Left lobe of liver (tissue), 2 donors: ENCODE results near the gene CCDC110. TPM values are rescaled to one million over a fixed set of nuclear protein-coding genes. Genes with fewer than 3 reads are reported as not detected.
A peak's percentile ranks its signal among the peaks of the same experiment; 100 is the strongest.

Source experiments
- ATAC-seq: fragments of 200-7000 bp; cut with Tn5 transposase; one replicate; pipeline ENCODE4 v1.9.1; 2020; ENCODE audit warnings: mild to moderate bottlenecking, moderate library complexity
- DNase-seq: peaks from one replicate; pipeline ENCODE4 v3.0.0-alpha.2; 2020; ENCODE audit warnings: low spot score
- total RNA-seq: library from RNA; stranded (reverse); gene quantifications from one replicate; pipeline ENCODE4 v1.2.1, GENCODE V29; 2021
- donor health status: DM: no; HTN: no; CAD: no; lungs with moderate emphysema.
- donor health status: DM: no; HTN: yes; CAD: no.

The CCDC110 gene
- total RNA-seq, 1 donor from 2014 or later, result 0.30 TPM

DNA sequence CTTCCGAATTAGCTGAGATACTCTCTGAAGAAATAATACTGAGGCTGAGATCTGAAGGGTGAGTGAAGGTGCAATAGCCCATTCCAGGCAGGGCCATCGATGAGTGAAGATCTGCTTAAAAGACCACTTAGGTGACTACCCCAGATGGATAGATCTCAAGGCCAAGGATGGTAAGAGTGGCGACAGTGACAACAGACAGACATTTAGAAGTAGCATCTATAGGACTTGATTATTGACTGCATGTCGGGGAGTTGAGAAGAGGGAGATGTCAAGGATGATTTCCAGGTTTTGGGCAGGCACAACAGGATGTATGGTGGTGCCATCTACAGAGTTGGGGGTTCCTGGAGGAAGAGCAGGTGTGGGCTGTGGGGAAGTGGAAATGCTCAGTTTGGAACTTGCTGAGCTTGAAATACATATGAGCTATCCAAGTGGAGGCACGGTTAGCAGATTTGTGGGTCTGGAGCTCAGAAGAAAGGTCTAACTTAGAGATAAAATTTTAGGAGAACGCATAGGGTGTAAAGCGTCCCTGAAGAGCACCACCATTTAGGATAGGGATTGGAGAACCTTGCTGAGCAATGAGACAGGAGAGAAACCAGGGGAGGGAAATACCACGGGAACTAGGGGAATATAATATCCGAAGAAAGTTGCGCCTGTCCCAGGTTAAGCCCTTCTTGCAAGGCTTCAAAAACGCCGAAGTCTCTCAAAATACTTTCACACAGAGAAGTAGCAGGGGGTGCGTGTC is 46.5 kb downstream of the CCDC110 start:
- ATAC-seq (peak; percentile 54), DNase-seq (no peak)

DNA sequence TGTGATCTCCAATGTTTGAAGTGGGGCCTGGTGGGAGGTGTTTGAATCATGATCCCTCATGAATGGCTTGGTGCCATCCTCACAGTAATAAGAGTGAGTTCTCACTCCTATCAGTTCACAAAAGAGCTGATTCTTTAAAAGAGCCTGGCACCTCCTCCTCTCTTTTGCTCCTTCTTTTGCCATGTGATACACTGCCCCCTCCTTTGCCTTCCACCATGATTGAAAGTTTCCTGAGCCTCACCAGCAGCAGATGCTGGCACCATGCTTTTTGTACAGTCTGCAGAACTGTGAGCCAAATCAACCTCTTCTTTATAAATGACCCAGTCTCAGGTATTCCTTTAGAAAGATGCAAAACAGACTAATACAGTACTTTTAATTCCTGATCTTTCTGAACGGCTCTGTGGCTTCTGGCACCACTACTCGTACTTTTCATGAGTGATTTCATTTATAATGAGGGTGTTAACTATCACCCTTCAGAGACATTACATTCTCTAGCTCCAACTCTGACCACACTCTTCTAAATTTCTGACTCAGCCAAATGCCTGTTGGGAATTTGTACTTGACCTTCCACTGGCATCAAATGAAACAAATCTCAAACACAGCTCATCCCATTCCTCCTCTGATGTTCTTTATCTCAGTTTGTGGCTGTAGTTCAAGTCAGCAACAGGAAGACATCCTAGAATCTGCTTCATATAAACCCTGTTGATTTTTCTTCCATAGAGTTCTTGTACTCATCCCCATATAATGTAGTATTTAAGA is 50.0 kb downstream of the CCDC110 start:
- no peak for ATAC-seq
- no peak for DNase-seq

DNA sequence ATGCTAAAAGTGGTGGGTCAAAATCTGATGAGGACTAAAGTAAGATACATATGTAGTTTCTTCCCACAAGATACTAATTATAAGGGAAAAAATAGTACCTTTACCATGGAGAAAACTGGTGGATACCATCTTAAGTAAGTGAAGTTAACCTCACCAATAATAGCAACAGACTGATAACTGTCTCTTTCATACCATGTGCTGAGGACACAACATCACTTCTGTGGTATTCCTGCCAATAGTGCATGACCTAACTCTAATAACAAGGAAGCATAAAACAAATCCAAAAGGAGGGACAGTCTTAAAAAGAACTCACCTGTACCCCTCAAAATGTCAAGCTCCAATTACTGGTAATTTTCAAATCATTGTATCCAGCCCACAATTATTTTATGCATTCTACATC is 54.6 kb downstream of the CCDC110 start:
- DNase-seq, result no peak
- no peak for ATAC-seq

DNA sequence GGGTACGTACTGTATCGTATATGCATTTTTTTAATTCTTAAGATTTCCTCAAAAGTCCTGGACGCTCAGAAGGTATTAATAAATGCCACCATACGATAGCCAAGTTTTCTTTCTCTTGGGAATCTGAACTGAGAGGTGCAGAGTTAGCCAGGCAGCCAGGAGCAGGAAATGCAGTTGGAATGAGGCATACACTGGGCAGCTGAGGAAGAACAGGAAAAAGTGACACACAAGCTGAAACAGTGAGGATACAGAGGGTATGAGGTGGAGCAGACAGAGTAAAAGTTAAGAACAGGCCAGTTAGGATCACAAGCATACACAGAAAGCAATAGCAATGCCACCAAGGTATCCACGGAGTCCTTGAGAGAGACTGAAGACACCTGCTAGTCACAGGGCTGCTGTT is 59.1 kb downstream of the CCDC110 start:
- DNase-seq (no peak), ATAC-seq (no peak)

- DNase-seq, result no peak
- peak; percentile 21 for ATAC-seq
Observed at GRCh38 chr4:185411849-185412248, 59.7 kb downstream of the CCDC110 start.

GRCh38 chr4:185408432-185408831 is 63.1 kb downstream of the CCDC110 start:
- ATAC-seq (no peak), DNase-seq (no peak)

DNA sequence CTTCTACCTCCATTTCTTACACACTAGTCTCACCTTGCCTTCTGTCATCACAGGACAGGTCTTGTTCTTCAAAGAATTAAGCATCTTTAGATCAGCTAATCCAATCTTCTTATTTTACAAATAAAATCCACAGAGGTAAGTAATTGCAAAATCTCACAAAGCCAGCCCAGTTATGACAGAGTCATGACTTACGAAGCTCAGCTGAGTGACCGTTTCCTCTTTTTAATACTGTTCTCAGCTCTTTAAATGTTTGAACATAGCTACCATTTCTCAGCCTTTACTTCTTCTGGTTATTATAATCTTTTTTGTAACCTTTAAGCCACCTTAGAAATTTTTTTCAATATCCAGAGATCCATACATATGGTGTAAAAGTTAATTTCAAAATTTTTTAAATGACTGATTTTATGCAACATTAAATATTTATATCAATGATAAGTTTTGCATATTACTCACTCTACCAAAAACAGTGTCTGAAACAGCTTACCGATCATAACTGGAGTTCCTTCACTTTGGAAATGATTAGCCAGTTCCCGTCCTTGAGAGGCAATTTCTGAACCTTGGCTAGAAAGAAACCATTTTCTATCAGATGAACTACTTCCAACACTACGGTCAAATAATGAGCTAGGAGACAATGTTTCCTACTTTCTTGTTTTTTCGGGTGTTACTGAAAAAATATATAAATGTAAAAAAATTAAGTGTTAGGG is 66.1 kb downstream of the CCDC110 start:
- no peak for DNase-seq
- ATAC-seq, result no peak

DNA sequence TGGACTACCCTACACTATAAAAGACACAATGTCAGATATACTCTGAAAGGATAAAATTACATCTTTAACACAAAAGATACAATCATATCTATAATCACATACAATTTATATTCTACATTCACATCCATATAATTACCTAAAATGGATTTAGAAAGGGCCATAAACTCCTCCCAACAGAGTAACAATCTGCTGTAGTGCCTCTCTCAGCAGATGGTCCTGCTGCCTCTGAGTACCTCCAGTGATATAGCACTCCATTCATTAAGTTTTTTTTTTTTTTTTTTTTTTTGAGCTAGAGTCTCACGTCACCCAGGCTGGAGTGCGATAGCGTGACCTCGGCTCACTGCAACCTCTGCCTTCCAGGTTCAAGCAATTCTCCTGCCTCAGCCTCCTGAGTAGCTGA is 67.5 kb downstream of the CCDC110 start:
- DNase-seq (no peak), ATAC-seq (no peak)

DNA sequence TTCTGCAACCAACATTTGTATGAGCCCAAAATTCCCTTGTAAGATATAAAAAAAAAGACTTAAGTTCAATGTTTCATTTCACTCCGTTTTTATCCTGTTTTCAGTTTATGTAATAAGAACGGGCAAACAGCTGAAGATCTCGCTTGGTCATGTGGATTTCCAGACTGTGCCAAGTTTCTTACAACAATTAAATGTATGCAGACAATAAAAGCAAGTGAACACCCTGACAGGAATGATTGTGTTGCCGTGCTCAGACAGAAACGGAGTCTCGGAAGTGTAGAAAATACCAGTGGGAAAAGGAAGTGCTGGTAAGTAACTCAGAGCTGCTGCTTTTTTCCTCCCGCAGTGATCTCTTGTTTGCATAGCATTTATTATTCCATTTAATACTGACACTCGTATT is 72.1 kb downstream of the CCDC110 start:
- no peak for DNase-seq
- ATAC-seq, result no peak

- DNase-seq (no peak), ATAC-seq (no peak)
Observed at GRCh38 chr4:185398618-185399017, 72.9 kb downstream of the CCDC110 start.

- DNase-seq, result peak; percentile 78
- ATAC-seq, result peak; percentile 58
Observed at GRCh38 chr4:185396724-185397385, 74.7 kb downstream of the CCDC110 start, which contains the start of gene ANKRD37. Gene ANKRD37 (plus strand): TSS chr4:185396841. CDS start chr4:185396924, 83 bp downstream.

DNA sequence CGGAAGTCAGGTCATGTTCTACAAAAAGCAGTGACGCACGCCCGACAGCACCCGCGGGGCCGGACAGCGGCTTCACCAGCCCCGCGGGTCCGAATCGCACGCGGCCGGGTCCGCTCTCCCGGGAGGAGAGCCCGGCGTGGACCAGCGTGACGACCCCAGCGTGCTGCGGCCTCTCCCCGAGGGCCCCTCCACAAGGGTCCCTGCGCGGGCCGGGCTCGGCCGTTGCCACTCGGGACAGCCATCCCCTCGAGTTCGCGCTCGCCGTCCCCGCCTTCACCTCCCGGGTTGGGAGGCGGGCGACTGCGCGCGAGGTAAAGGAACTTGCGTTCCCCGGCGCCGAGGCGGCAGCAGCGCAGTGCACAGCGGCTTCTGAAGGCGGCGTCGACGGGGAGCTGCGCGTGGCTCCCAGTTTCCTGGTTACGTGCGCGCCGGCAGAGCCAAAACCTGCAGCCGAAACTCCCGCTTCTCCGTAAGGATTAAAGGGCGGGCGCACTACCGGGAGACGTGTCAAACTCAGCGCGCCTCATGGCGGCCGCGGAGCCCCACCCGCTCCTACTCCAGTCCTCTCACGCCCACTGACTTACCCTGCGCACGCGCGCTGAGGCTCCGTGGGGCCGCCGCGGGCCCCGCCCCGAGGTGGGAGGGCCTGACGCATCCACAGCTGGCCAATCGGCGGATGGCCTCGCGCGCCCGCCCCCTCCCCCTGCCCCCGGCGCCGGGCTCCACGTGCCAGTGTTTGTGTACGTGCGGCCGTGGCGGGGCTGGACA is 75.4 kb downstream of the CCDC110 start:
- ATAC-seq (peak; percentile 86), DNase-seq (peak; percentile 99)

DNA sequence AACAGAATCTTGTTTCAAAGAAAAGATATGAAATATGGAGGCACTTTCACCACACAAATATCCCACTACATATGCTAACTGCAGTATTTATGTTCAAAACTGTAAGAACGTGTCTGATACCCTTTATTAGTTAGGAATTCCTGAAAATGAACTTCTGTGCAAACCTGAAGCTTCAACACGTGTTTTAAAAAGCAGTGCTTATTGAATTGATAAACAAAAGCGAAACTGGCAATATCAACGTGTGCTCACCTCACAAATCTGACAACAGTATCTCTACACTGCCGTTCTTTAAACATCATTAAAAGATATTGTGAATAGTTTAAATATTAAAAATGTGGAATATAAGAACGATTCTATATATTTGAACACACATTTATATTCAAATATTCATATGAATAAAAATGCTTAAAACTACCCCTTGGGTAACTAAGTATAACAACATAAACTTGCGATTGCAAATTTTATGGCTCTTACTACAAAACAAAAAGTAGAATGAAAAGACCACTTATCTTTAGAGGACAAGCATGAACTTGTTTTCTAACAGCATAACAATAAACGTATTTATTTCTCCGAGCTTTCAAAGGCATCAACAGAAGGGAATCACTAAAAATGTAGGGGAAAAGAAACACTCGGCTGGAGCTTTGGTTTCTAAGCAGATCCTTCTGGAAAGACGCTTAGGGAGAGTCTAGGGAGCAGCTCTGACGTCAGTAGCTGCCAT is 76.1 kb downstream of the CCDC110 start, which contains the start of gene LRP2BP:
LRP2BP (minus strand) TSS at position 687 of the 718 bp plus-strand sequence. CDS start 17,738 bp downstream, outside the sequence.
- no peak for DNase-seq
- ATAC-seq, result no peak

Other genes starting within 250 kb of the CCDC110 start
- 0.23 TPM for gene LRP2BP, start 75.8 kb downstream of the CCDC110 start, total RNA-seq
- 5.7 TPM for gene ANKRD37, start 74.9 kb downstream of the CCDC110 start, total RNA-seq
- 16.9 TPM for gene UFSP2, start 45.8 kb downstream of the CCDC110 start, total RNA-seq
- gene PDLIM3, start 63.8 kb upstream of the CCDC110 start, total RNA-seq, result 1.7 TPM